GM23248 (cell line): ENCODE data around the gene SLU7.

Source experiments
- EZH2 ChIP-seq: fragments of 200-600 bp; sonication (generic); IDR thresholded peaks from 2 replicates; pipeline ENCODE4 v1.6.1; 2018; ENCODE audit warnings: antibody characterized with exemption, mild to moderate bottlenecking; ENCODE audit not compliant: insufficient read depth, poor library complexity, severe bottlenecking
- EZH2phosphoT487 ChIP-seq: fragments of 200-600 bp; sonication (generic); IDR thresholded peaks from 2 replicates; pipeline ENCODE4 v1.6.1; 2018; ENCODE audit warnings: antibody characterized with exemption, moderate library complexity, mild to moderate bottlenecking, low read depth; ENCODE audit not compliant: insufficient read depth

DNA sequence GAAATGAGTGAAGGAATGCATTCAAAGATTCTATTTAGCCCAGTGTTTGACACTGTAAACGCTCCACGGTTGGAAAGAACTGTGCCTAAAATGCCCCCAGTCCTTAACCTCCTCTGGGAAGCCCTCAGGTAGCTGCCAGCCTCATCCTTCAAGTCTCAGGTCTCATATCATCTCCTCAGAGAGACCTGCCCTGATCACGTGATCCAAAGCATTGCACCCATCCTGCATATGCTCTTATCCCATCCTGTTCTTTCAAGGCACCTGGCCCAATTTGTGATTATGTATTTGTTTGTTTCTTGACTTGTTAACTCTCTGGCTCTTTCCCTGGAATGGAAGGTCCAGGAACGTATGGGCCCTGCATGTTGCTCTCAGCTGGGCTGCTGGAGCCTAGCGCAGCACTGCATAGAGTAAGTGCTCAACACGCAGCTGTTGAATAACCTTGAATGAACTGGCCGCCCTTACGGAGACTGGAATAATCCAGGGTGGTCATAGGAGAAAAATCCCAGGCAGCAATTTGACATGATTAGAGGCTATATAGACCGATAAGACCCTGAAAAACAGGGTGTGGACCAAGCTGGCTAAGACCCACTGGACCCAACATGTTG is 57.2 kb downstream of the SLU7 start:
- TF ChIP-seq EZH2 (no peak), EZH2phosphoT487 (no peak)
